Ovary (tissue), 9 donors: ENCODE measurements around the gene DOHH. TPM values are rescaled to one million over a fixed set of nuclear protein-coding genes. Genes with fewer than 3 reads are reported as not detected.

Experiments
- DNase-seq, 5 donors: peaks; one replicate each; pipeline ENCODE4 v3.0.0-alpha.2; 2019 to 2020
- H3K27ac ChIP-seq, 2 donors: fragments of 200-600 bp; one replicate each; pipeline versions ENCODE4 v1.5.1 to v1.8.0; 2019 to 2022
- H3K27me3 ChIP-seq: fragments of 200-600 bp; one replicate; pipeline ENCODE4 v1.8.0; 2022
- H3K36me3 ChIP-seq: fragments of 200-600 bp; sonication (generic); one replicate; pipeline ENCODE4 v1.5.1; 2019
- H3K4me1 ChIP-seq: one replicate; pipeline ENCODE4 v1.8.1; 2013; ENCODE audit warnings: mild to moderate bottlenecking, moderate library complexity; ENCODE audit not compliant: insufficient read depth
- H3K4me3 ChIP-seq: fragments of 200-600 bp; sonication (generic); one replicate; pipeline ENCODE4 v1.5.1; 2017
- H3K9me3 ChIP-seq, 2 donors: fragments of 200-600 bp in 1 of 2; sonication (generic) in 1 of 2; one replicate each; pipeline versions ENCODE4 v1.5.1 to v1.8.1; 2013 to 2019; ENCODE audit warnings: mild to moderate bottlenecking in 1 of 2, moderate library complexity in 1 of 2
- CTCF ChIP-seq, 3 donors: fragments of 450-650 bp in 2 of 3; fragments of 200-600 bp in 1 of 3; IDR thresholded peaks; one replicate each; pipeline versions ENCODE4 v1.5.1 to v1.8.0; 2016 to 2022; ENCODE audit warnings: antibody characterized with exemption in 3 of 3, mild to moderate bottlenecking in 1 of 3
- EP300 ChIP-seq: sonication (generic); formaldehyde crosslinking; IDR thresholded peaks from one replicate; pipeline ENCODE4 v1.6.1; 2017; ENCODE audit warnings: antibody characterized with exemption
- POLR2A ChIP-seq: fragments of 450-650 bp; IDR thresholded peaks from one replicate; pipeline ENCODE4 v1.6.1; 2017; ENCODE audit warnings: antibody characterized with exemption, mild to moderate bottlenecking, moderate library complexity
- WGBS, 3 donors: extraction: QIAGEN DNeasy Blood & Tissue Kit in 1 of 3; methylation state at CpG; one replicate each; pipeline versions ENCODE4 v1.1.5 to v1.1.7; 2013 to 2017; 5-methylcytosine and 5-hydroxymethylcytosine counted together
- intact Hi-C, 4 donors: fragments of 100-400 bp; cut with DNase I; formaldehyde crosslinking; loops; one replicate each; pipeline versions ENCODE4 v1.11.0 to v1.15.1; 2022 to 2023
- polyA plus RNA-seq, 2 donors: library from polyadenylated mRNA; stranded (reverse); fragments of 200-250 nt in 1 of 2; fragments of 350-450 nt in 1 of 2; fragmentation: Illumina TruSeq in 1 of 2; extraction: RNeasy Lipid Tissue Mini Kit (QIAGEN cat#74804) in 1 of 2; gene quantifications; one replicate each; pipeline ENCODE4 v1.2.3, GENCODE V29; 2013 to 2014
- total RNA-seq, 7 donors: library from RNA; depleted of rRNA in 2 of 7; stranded (reverse); fragments of >200 nt in 2 of 7; fragmentation: NEBNext Ultra II Directional in 3 of 7; extraction: Animal tissue kit (Norgen Biotek cat#: 25700) in 3 of 7; gene quantifications; one replicate each; pipeline versions ENCODE4 v1.1.0 to v1.2.4, GENCODE V29; 2016 to 2023
- donor health status: DM: no; HTN: no; CAD: no; lungs with moderate emphysema.
- donor health status: DM: no; HTN: no; CAD: no.
- donor health status: Bipolar disorder and iron deficiency.
- donor health status: DM: yes; HTN: yes; CAD: no.
- donor health status: DM: no; HTN: no; CAD: no.
- donor health status: DM: yes; HTN: yes; CAD: no.

DOHH gene
- total and polyA plus RNA-seq, 9 donors: 7.1 to 14.5 (median 8.5) TPM; not detected in 1

- no peak overlapping the region for H3K27ac ChIP-seq
- no peak for DNase-seq
- 88 to 93% (median 90%) methylated on average over 39 to 55 of the region's 55 CpGs for WGBS, 3 donors
- no peaks in the 10 kb centered on the region for H3K27me3 ChIP-seq
- intact Hi-C loops: no loop called here
- no peaks in the 10 kb centered on the region for H3K9me3 ChIP-seq
- no peaks in the 10 kb centered on the region for H3K36me3 ChIP-seq
- no peak for TF ChIP-seq POLR2A
- no peak for TF ChIP-seq CTCF (IDR thresholded peaks at IDR 0.05)
- no peak for TF ChIP-seq EP300
- H3K4me1 ChIP-seq: no peaks in the 10 kb centered on the region
- no peak overlapping the region for H3K4me3 ChIP-seq
Observed at GRCh38 chr19:3491396-3492119, 8.9 kb downstream of the DOHH start.

DNA sequence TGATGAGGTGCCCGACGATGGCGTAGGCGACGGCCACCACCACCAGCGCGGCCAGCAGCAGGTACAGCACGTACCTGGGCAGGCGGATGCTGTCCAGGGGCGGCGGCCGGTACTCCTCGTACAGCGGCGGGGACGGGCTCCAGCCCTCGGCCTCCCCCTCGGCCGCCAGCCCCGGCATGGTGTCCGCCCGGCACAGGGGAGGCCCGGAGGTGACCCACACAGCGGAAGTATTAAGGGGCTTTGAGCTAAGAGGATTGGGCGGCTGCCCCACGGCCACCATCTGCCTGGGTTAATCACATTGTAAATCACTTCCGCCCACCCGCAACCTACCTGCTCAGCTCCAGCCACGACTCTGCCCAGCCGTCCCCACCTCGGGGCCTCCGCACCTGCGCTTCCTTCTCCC is 17.2 kb downstream of the DOHH start, which contains the start of gene SMIM44:
TSS of gene SMIM44 (minus strand) at position 216 of the 403 bp plus-strand sequence. CDS start at position 178, 38 bp downstream.
- H3K9me3 ChIP-seq: no peaks in the 10 kb centered on the region
- no peak within 1 kb of the TSS for H3K27ac ChIP-seq
- H3K4me1 ChIP-seq: no peaks in the 10 kb centered on the region
- 40 to 62% (median 55%) methylated on average over 31 to 33 of the region's 33 CpGs for WGBS, 3 donors
- H3K4me3 ChIP-seq: no peak within 1 kb of the TSS
- no peaks in the 10 kb centered on the region for H3K27me3 ChIP-seq
- intact Hi-C loops: loop anchor here in 1 of 4 donors (5.0 kb wide), 1 partner anchor 161 kb away; no protein-coding TSS in a partner anchor
- no peak for TF ChIP-seq CTCF (IDR thresholded peaks at IDR 0.05)
- no peak for TF ChIP-seq EP300
- no peak for TF ChIP-seq POLR2A
- no peak for DNase-seq
- no peaks in the 10 kb centered on the region for H3K36me3 ChIP-seq

DNA sequence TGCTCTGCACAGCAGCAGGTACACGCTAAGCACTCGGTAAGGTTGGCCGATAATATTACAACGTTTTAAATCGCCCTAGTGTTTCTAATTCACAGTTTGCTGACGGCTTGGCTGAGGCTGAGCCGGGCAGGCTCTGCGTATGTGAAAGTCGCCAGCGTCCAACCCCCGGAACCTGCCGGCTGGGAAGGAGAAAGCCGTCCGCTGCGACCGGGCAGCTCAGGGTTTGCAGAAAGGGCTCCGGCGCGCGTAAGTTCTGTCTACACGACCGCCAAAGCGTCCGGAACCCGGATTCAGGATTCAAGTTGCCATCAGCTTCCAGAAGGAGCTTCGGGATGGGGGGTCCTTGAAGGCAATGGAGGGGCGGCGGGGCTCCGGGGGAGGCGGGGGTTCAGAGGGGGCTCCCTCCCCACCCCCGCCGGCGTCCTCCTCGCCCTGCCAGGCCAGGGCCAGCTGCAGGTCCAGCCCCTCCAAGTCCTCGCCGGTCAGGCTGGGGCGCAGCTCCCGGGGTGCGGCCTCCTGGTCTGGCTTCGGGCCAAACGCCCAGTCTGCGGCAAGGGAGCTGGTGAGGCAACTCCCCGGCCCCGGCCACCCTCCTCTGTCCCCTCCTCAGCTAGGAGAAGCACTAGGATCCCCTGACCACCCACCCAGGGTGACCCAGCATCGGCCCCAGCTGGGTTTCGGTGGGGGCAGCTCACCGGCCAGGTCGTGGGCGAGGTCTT is 17.8 kb downstream of the DOHH start:
- Histone ChIP-seq H3K27ac (no peak overlapping the region), H3K9me3 (no peaks in the 10 kb centered on the region), H3K4me1 (no peaks in the 10 kb centered on the region), H3K4me3 (no peak overlapping the region), H3K36me3 (no peaks in the 10 kb centered on the region), H3K27me3 (no peaks in the 10 kb centered on the region)
- TF ChIP-seq POLR2A: no peak
- TF ChIP-seq CTCF (IDR thresholded peaks at IDR 0.05): no peak
- TF ChIP-seq EP300: no peak
- DNase-seq: no peak
- intact Hi-C loops: loop anchor here in 1 of 4 donors (5.0 kb wide), 1 partner anchor 160 kb away; no protein-coding TSS in a partner anchor
- WGBS, 3 donors: 42 to 66% (median 52%) methylated on average over 45 to 49 of the region's 49 CpGs

DNA sequence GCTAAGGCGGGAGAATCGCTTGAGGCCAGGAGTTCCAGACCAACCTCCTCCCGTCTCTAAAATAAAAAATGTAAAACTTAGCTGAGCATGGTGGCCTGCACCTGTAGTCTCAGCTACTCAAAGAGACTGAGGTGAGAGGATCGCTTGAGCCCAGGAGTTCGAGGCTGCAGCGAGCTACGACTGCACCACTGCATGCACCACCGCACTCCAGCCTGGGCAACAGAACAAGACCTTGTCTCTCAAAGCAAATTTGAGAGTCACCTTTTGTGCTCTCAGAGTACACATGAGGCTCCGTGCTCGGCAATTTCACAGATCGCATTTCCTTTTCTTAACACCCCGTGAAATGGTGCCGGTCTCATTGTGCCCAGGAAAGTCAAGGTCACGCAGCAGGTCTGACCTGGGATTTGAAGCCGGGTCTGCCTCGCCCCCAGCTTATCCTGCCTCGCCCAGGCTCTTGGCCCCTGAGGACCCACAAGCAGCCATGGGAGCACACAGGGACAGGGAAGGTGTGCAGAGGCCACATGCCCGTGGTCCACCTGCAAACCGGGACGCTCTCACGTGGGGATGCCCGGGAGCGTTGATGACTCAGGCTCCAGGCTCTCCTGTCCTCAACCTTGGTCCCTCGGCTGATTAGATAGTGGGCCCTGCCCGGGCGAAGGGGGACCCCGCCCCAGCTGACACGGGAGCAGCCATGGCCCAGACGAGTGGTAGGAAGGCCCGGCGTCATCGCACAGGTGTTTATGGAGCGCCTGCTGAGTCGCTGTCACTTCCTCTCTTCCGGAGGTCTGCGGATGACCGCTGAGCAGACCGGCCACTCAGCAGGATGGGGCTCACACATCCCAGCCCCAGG is 19.0 kb downstream of the DOHH start:
- intact Hi-C loops: loop anchor here in 1 of 4 donors (5.0 kb wide), 1 partner anchor 159 kb away; no protein-coding TSS in a partner anchor

More for the DNA sequence above, 19.0 kb downstream of the DOHH start:
- H3K27ac ChIP-seq: no peak overlapping the region
- no peaks in the 10 kb centered on the region for H3K27me3 ChIP-seq
- no peak for DNase-seq
- H3K9me3 ChIP-seq: no peaks in the 10 kb centered on the region
- no peaks in the 10 kb centered on the region for H3K4me1 ChIP-seq
- 45 to 60% (median 47%) methylated on average over 30 to 38 of the region's 38 CpGs for WGBS, 3 donors
- no peaks in the 10 kb centered on the region for H3K36me3 ChIP-seq
- no peak overlapping the region for H3K4me3 ChIP-seq
- TF ChIP-seq EP300 (no peak), CTCF (IDR thresholded peaks at IDR 0.05) (no peak), POLR2A (no peak)
